T follicular helper cell (primary cell): ENCODE results near the gene RAB29.

Experiments used
- DNase-seq: peaks from one replicate; pipeline ENCODE4 v3.0.0-alpha.2; 2020; ENCODE audit warnings: low read depth

RAB29 gene

GRCh38 chr1:205794011-205794730 lies 18.9 kb upstream of the RAB29 start:
- DNase-seq: no peak

DNA sequence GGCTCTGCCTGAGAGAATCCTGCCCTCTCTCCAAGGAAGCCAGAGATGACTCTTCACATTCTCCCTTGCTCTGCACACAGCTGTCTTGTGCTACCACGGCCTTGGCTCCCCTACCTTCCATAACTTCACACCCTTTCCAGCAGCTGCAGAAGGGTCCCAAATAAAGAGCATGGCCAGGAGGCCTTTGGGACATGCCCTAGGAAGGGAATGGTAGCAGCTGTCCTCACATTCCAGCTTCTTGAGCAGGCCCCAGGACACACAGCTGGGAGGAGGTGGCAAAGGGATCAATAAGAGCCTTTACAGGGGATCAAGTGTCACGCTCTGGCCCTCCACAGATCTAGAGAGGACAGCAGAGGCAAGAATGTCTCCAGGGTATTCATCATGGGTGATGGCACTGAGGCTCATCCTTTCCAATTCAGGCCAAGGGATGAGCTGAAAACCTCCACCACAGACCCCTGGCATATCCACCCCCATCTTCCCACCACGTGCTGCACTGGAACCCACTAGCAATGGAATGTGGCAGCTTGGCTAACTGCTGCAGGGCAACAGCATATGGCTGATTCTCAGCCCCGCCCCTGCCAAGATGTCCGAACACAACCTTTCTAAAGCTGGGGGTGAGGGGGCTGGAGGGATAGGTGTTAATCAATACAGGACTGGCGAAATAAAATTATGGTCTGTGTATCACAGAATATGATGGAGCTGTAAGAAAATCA lies 17.8 kb upstream of the RAB29 start:
- DNase-seq: no peak

GRCh38 chr1:205792481-205792881 lies 17.2 kb upstream of the RAB29 start:
- no peak for DNase-seq

DNA sequence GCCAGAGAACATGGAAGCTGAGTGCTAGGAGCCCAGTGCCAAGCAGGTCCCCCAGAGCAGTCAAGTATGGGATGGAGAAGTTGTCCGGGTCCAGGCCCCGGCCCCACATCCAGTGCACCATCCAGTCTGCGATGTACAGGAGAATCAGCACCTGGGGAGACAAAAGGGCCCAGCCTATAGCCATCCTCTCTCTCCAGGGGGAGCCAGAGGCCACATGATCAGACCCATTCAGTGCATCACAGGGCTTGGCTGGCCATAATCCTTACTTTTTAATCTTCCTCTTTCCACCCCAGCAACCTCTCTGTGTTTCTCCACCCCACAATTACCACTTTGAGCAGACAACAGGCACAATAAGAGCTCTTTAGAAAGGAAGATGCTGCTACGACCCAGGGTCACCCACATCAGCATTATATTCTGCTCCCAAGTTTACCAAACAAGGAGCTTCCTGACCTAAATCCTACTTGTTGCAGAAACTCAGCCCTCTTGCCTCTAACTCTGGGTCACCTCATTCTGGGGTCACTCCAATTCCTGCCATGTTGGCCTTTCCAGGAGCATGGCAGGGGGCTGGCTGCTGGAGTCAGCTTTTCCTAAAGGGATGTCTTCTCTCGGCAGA lies 16.4 kb upstream of the RAB29 start:
- peak; percentile 42 for DNase-seq

DNA sequence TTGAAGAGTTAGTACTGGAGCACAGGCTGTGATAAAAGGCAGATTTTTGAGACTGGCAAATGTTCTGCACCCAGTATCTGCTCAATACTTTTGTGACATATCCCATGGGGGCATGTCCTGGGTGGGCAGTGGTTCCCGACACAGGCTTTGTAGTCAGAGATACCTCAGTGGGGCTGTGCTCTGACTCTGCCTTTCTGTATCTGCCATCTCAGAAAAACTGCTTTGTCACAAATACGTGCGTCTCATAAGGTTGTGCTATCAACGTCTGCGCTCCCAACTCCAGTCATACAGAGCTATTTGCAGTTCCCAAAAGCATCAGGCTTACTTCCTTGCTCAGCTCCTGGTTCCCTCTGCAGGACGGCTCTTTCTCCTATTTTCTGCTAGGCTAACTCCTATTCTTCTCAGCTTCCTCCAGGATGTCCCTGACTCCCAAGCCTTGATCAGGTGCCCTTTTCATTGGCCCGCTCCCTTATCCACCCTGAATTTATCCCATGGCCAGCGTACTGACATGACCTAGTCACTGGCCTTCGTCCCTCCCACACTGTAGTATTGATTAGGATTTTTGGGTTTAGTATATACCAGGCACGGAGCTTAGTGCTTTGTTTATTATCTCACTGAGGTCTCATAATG lies 12.1 kb upstream of the RAB29 start:
- DNase-seq: no peak

GRCh38 chr1:205786601-205787000 lies 11.3 kb upstream of the RAB29 start:
- DNase-seq: no peak

- DNase-seq: no peak
Observed at GRCh38 chr1:205785446-205785845, 10.2 kb upstream of the RAB29 start.

DNA sequence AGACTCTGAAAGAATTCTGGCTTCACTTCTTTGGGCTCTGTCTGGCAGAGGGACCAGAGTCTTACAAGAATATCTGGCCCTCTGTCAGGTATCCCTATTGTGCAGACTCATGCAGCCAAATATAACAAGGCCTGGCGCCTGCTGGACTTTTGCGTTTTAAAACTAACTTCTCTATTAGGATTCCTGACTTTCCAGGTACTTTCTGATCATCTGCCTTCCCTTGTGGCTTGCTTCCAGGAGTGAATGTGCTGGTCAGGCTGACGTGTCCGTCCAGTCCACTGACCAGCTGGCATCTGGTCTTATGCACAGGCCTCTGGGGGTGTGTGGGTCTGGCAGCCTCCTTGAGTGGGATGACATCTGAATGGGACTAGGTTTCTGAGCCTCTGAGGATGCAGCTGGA lies 8.6 kb upstream of the RAB29 start:
- DNase-seq: no peak

GRCh38 chr1:205783433-205783795 lies 8.1 kb upstream of the RAB29 start:
- no peak for DNase-seq

DNA sequence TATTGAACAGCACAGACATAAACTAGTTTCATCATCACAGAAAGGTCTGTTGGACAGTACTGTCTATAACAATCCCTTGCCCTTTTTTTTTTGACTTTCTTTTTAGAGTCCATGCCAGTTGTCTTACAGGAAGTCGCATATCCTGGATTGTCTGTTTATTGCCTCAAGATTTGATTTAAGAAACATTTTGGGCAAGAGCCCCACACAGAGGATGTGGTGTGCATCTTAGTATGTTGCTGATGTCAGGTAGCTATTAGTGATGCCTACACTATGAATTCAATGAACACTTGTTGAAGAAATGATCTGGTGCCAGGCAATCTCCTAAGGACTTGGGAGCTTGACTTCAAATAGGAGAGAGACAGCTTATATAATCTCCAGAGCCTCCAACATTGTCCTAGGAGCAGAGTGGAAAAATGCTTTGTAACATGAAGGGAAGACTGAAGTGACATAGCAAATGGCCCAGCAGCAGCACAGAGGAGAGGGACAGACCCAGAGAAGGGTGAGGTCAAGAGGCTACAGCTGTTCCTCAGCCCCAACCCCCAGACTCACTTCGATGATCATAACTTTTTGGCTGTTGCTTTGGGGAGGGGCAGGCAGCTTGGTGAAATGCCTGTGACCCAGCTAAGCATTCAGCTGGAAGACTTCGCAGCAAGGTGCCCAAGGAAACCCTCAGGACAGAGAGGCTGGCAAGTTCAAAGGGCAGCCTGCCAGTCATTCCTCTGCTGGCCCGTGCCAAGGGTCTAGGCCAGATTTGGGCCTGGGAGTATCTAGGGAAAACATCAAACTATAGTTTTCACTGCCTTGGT lies 7.5 kb upstream of the RAB29 start:
- DNase-seq: no peak

- no peak for DNase-seq
Observed at GRCh38 chr1:205780335-205780734, 5.1 kb upstream of the RAB29 start.

DNA sequence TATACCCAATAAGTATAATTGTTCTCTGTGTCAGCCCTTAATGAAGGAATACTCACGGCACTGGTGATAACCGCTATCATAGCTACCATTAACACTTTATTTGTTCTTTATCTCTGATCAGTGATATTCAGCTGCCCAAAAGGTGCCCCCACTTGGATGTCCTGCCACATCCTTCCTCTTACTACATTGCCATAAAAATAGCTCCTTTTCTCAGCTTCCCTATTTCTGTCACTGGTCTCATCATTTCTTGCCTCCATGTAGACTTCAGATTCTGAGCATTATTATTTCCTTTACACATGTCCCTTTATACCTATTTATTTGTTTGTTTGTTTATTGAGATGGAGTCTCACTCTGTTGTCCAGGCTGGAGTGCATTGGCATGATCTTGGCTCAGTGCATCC lies 2.7 kb upstream of the RAB29 start:
- DNase-seq: no peak

- no peak for DNase-seq
Observed at GRCh38 chr1:205775717-205776056, 405 bp upstream of the RAB29 start.

DNA sequence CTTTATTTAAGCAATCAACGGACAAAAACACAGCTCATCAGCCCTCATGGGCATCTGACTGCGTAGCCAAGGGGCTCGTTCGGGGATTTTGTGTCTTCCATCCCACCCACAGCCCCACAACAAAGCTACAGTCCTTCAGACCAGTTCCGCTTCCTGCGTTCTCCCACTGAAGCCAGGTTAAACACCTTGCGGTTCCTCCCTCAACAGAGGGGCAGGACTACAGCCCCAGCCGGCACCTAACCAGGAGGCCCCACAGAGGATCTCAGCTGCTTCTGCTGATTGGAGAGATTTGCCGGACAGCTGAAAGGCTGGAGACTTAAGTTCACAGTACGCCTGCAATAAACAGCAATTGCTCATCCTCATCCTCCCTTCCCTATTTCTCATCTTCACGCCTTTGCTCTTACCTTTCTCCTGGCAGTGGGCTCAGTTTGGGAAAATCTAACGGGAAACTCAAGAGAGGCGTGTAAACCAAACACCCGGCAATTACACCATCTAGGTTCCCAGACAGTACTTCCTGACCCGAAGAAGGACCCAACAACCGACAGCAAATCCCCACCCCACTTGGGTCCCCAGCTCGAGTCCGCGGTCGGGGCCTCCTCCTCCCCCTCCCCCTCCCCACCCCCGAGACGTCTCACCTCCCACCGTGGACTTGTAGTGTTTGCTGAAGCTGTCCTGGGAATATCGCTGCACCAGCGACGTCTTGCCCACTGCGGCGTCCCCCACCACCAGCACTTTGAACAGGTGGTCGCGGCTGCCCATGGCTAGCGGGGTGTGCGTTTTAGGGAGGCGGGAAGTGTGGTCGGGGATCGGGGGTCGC lies 876 bp downstream of the RAB29 start:
- DNase-seq: peak; percentile 13

GRCh38 chr1:205772607-205773032 lies 2.7 kb downstream of the RAB29 start:
- DNase-seq: no peak

- DNase-seq: no peak
Observed at GRCh38 chr1:205770618-205771017, 4.7 kb downstream of the RAB29 start.

DNA sequence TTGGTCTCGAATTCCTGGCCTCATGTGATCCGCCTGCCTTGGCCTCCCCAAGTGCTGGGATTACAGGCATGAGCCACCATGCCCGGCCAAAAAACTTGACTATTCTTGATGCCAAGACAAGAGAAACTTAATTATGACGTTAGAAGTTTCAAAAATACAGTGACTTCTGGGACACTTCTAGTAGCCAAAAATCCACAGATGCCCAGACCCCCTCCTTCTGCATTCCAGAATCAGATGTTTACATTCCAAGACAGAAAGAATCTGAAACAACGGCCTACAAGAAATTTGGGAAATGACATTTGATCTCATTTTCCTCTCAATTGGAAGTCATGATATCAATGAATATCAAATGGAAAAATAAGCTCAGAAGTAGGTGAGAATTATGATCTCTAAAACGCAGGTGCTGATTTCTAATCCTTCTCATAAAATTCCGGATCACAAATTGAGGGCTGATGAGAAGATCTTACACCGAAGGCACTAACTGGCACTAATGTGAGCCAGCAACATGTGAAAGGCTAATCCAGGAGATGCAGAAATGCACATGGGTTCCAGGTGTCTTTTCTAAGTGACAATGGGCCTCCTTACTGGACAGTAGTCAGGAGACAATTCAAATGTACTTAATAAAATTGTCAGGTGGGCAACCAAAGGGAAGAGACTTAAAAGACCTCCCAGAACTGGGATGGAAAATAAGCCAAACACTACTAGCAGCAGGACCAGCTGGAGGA lies 5.5 kb downstream of the RAB29 start:
- no peak for DNase-seq

GRCh38 chr1:205767248-205767647 lies 8.0 kb downstream of the RAB29 start:
- no peak for DNase-seq

GRCh38 chr1:205766570-205766969 lies 8.7 kb downstream of the RAB29 start:
- no peak for DNase-seq

DNA sequence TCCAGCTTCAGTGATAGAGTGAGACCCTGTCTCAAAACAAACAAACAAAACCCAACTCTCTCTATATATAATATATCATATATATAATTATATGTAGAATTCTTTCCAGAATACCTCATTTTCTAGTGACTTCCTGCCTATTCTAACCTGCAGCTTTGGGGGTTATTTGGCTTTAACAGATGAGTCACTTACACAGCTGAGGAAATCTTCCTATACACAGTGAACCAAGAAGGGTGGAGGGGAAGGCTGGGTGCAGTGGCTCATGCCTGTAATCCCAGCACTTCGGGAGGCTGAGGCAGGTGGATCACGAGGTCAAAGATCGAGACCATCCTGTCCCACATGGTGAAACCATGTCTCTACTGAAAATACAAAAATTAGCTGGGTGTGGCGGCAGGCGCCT lies 9.2 kb downstream of the RAB29 start:
- DNase-seq: no peak

DNA sequence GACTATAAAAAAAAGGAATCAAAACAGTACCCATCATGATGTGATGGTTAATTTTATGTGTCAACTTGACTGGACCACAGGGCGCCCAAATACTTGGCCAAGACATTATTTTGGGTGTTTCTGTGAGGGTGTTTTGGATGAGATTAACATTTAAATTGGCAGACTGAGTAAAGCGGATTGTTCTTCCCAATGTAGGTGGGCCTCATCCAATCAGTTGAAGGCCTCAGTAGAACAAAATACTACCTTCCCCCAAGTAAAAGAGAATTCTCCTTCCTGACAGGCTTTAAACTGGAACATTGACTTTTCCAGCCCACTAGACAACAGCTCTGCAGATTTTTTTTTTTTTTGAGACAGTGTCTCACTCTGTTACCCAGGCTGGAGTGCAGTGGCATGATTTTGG lies 10.7 kb downstream of the RAB29 start:
- no peak for DNase-seq
